Mucosa of rectum (tissue), 2 donors: Measurements from ENCODE around the gene DUSP7.

Experiments used
- H3K27ac ChIP-seq, 2 donors: one replicate each; pipeline ENCODE4 v1.7.0; 2013; ENCODE audit warnings: inconsistent platforms in 2 of 2, low read depth in 2 of 2, low read length in 2 of 2
- H3K27me3 ChIP-seq, 2 donors: one replicate each; pipeline ENCODE4 v1.7.0; 2013; ENCODE audit warnings: low read length in 2 of 2; ENCODE audit not compliant: control insufficient read depth in 2 of 2, insufficient read depth in 2 of 2
- H3K36me3 ChIP-seq, 2 donors: one replicate each; pipeline ENCODE4 v1.7.0; 2013; ENCODE audit warnings: low read length in 2 of 2; ENCODE audit not compliant: control insufficient read depth in 2 of 2, insufficient read depth in 2 of 2
- H3K4me1 ChIP-seq, 2 donors: one replicate each; pipeline ENCODE4 v1.7.0; 2013; ENCODE audit warnings: low read length in 2 of 2, mild to moderate bottlenecking in 1 of 2; ENCODE audit not compliant: control insufficient read depth in 2 of 2, insufficient read depth in 2 of 2
- H3K4me3 ChIP-seq, 2 donors: one replicate each; pipeline ENCODE4 v1.7.0; 2013; ENCODE audit warnings: low read length in 2 of 2
- H3K9ac ChIP-seq, 2 donors: one replicate each; pipeline ENCODE4 v1.7.0; 2013; ENCODE audit warnings: low read length in 2 of 2, low read depth in 1 of 2, mild to moderate bottlenecking in 1 of 2
- H3K9me3 ChIP-seq, 2 donors: one replicate each; pipeline ENCODE4 v1.7.0; 2013; ENCODE audit warnings: low read length in 2 of 2; ENCODE audit not compliant: control insufficient read depth in 2 of 2
- donor health status: healthy.
- donor health status: Normal muscosa, but diverticular disease.

DUSP7 gene

GRCh38 chr3:52006820-52007133, 49.6 kb downstream of the DUSP7 start:
- H3K27me3 ChIP-seq: no peaks in the 10 kb centered on the region

DNA sequence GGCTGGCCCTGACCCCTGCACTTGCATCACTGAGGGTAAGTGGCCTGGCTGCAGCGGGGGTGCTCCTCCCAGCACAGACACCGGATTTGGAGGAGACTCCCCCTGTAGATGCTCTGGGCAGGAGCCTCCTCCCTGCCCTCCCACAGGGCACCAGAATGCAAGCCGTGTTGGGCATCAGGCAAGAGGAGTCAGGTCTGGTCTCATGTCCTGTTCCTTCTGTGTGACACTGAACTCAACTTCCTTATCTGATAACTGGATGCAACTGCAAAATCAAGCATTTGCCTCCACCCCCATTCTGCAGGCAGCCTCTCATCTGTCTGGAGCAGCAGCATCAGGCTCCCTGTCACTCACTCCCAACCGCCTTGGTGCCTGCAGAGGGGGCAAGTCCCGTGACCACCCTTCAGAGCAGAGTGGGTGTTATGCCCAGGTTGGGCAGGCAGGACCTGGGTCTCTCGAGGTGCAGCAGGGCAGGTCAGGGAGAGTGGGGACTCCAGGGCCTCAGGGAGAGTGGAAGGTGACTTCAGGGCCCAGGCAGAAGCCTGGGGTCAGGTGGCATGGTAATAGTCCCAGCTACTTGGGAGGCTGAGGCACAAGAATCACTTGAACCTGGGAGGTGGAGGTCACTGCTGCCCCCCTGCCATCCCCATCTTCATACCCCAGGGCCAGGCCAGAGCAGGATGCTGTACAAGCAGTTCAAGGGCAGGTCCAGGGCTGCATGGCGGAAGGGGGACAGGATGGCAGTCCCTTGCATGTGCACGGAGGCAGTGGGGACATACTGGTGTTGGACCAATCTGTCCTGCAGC, 50.2 kb downstream of the DUSP7 start:
- Histone ChIP-seq H3K9me3 (no peaks in the 10 kb centered on the region), H3K36me3 (no peaks in the 10 kb centered on the region), H3K27ac (no peak overlapping the region), H3K9ac (no peak overlapping the region), H3K4me1 (peaks cover 2 to 7% of the 10 kb centered on the region in 2 donors), H3K27me3 (no peaks in the 10 kb centered on the region), H3K4me3 (no peak overlapping the region)

More at GRCh38 chr3:52006820-52007133, 49.6 kb downstream of the DUSP7 start:
- H3K27ac ChIP-seq: no peak overlapping the region
- H3K4me3 ChIP-seq: no peak overlapping the region
- H3K9ac ChIP-seq: no peak overlapping the region
- H3K36me3 ChIP-seq: no peaks in the 10 kb centered on the region
- H3K4me1 ChIP-seq: peaks cover 0 to 3% of the 10 kb centered on the region in 2 donors
- no peaks in the 10 kb centered on the region for H3K9me3 ChIP-seq

GRCh38 chr3:52005571-52005986, 50.8 kb downstream of the DUSP7 start:
- Histone ChIP-seq H3K9ac (no peak overlapping the region), H3K27ac (no peak overlapping the region), H3K4me1 (peaks cover 2 to 7% of the 10 kb centered on the region in 2 donors), H3K4me3 (no peak overlapping the region), H3K9me3 (no peaks in the 10 kb centered on the region), H3K27me3 (no peaks in the 10 kb centered on the region), H3K36me3 (no peaks in the 10 kb centered on the region)

DNA sequence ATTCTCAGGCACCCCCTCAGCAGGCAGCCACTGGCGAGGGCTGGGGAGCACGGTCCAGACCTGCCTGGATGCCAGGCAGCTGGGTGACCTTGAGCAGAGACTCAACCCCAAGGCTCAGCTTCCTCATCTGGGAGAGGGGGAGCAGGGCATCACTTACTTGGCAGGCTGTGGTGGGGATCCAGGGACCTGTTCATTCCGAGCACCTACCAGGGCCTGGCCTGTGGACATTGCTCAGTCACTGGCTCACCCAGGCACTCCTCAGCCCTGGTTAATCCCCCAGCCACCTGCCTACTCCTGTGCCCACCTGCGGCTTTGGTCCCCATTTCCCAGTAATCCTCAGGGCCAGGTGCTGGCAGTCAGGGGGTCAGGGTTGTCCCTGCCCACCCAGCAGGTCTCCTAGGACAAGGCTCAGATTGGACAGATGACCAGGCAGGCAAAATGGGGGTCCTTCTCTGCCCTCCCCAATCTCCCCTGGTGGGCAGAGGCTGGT, 51.4 kb downstream of the DUSP7 start:
- no peaks in the 10 kb centered on the region for H3K27me3 ChIP-seq
- no peak overlapping the region for H3K27ac ChIP-seq
- H3K4me1 ChIP-seq: peaks cover 2 to 7% of the 10 kb centered on the region in 2 donors
- no peak overlapping the region for H3K9ac ChIP-seq
- H3K4me3 ChIP-seq: no peak overlapping the region
- H3K36me3 ChIP-seq: no peaks in the 10 kb centered on the region
- H3K9me3 ChIP-seq: no peaks in the 10 kb centered on the region

- no peaks in the 10 kb centered on the region for H3K9me3 ChIP-seq
- H3K36me3 ChIP-seq: no peaks in the 10 kb centered on the region
- no peaks in the 10 kb centered on the region for H3K27me3 ChIP-seq
- H3K4me1 ChIP-seq: peaks cover 2 to 7% of the 10 kb centered on the region in 2 donors
- no peak overlapping the region for H3K9ac ChIP-seq
- no peak overlapping the region for H3K27ac ChIP-seq
- H3K4me3 ChIP-seq: no peak overlapping the region
Observed at GRCh38 chr3:52004163-52004787, 52.1 kb downstream of the DUSP7 start.

GRCh38 chr3:52002748-52003147, 53.6 kb downstream of the DUSP7 start:
- Histone ChIP-seq H3K27ac (no peak overlapping the region), H3K36me3 (no peaks in the 10 kb centered on the region), H3K4me3 (no peak overlapping the region), H3K9me3 (no peaks in the 10 kb centered on the region), H3K4me1 (peaks cover 2 to 7% of the 10 kb centered on the region in 2 donors), H3K27me3 (no peaks in the 10 kb centered on the region), H3K9ac (no peak overlapping the region)

GRCh38 chr3:52001443-52001974, 54.9 kb downstream of the DUSP7 start:
- Histone ChIP-seq H3K4me3 (no peak overlapping the region), H3K36me3 (no peaks in the 10 kb centered on the region), H3K9me3 (no peaks in the 10 kb centered on the region), H3K27ac (no peak overlapping the region), H3K9ac (no peak overlapping the region), H3K27me3 (no peaks in the 10 kb centered on the region), H3K4me1 (peaks cover 2 to 7% of the 10 kb centered on the region in 2 donors)

- H3K4me1 ChIP-seq: peaks cover 6 to 8% of the 10 kb centered on the region in 2 donors
- H3K27ac ChIP-seq: no peak overlapping the region
- no peaks in the 10 kb centered on the region for H3K27me3 ChIP-seq
- H3K9ac ChIP-seq: no peak overlapping the region
- H3K36me3 ChIP-seq: peaks cover 0 to under 1% of the 10 kb centered on the region in 2 donors
- no peaks in the 10 kb centered on the region for H3K9me3 ChIP-seq
- H3K4me3 ChIP-seq: no peak overlapping the region
Observed at GRCh38 chr3:51999846-52000245, 56.5 kb downstream of the DUSP7 start.
